K562 (cell line): ENCODE measurements around the gene RNASEH2A.

Source experiments
- ARHGAP35 ChIP-seq: fragments of 450-650 bp; IDR thresholded peaks from 2 replicates; pipeline ENCODE4 v1.6.1; 2018; ENCODE audit not compliant: partially characterized antibody
- CTCF ChIP-seq, 3 experiments: IDR thresholded peaks in 2 of 3; conservative IDR thresholded peaks in 1 of 3; 2 replicates each; pipeline ENCODE4 v1.5.1; 2011 to 2012; ENCODE audit warnings: low read length in 3 of 3, mild to moderate bottlenecking in 3 of 3, control low read depth in 2 of 3, improper control_type of control experiment in 1 of 3, inconsistent platforms in 1 of 3, low read depth in 1 of 3, mixed read lengths in 1 of 3, moderate library complexity in 1 of 3; ENCODE audit not compliant: insufficient read depth in 2 of 3
- ZBTB49 ChIP-seq: sonication (generic); formaldehyde crosslinking; IDR thresholded peaks from 2 replicates; pipeline ENCODE4 v1.8.0; 2022; ENCODE audit warnings: missing genetic modification reagents, mild to moderate bottlenecking, borderline replicate concordance
- ZNF143 ChIP-seq: sonication (generic); formaldehyde crosslinking; IDR thresholded peaks from 2 replicates; pipeline ENCODE4 v1.9.0; 2022; ENCODE audit warnings: mild to moderate bottlenecking, missing genetic modification reagents

- TF ChIP-seq CTCF (IDR thresholded peaks at IDR 0.05 in 2 of 3, conservative IDR thresholded peaks at IDR 0.05 in 1 of 3; ENCODE audit: insufficient read depth in 2 of 3, low read depth in 1 of 3, low read length in 3 of 3) (no peak), ZBTB49 (CRISPR knock-in tag) (no peak), ARHGAP35 (no peak), ZNF143 (no peak)
These were observed 17.7 kb upstream of the RNASEH2A start for GRCh38 chr19:12788682-12789097.
